Measurements from ENCODE around the gene LDLRAD4.
A peak's percentile ranks its signal among the peaks of the same experiment; 100 is the strongest.

Gene LDLRAD4

DNA sequence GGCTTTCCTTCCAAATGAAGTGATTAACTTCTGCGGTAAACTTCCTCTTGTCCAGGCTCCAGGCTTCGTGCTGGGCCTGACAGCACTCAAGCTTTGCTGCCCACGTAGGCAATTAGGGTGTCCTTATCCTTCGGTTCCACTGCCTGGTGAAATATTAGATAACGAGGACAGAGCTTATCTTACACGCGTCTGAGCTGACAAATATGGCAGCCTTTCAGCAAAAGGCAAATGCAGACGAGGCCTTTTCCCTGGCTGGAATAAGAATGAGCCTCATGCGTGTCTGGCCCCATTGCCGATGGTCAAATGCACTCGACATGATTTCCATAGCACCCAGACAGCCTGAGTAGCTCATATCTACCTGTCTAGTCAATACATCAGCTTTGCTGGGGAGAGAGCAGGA lies 366.3 kb downstream of the LDLRAD4 start:
- H3F3A ChIP-seq (ENCODE audit: insufficient read depth): peaks cover 4% of the 10 kb centered on the region
- H3K4me3 ChIP-seq (ENCODE audit: insufficient read depth, low read length, poor library complexity, severe bottlenecking): no peak overlapping the region
- H3K9ac ChIP-seq (ENCODE audit: low read length): no peak overlapping the region
- H3K9me2 ChIP-seq (replicated peaks; ENCODE audit: insufficient read depth, low read length): no peaks in the 10 kb centered on the region
- H3K27ac ChIP-seq (ENCODE audit: low read depth, low read length): no peak overlapping the region
- no peaks in the 10 kb centered on the region for H4K20me1 ChIP-seq (ENCODE audit: low read depth, low read length)
- H2AFZ ChIP-seq (ENCODE audit: low read depth, low read length, severe bottlenecking): no peak overlapping the region
- no peaks in the 10 kb centered on the region for H3K9me3 ChIP-seq (ENCODE audit: insufficient read depth, low read length)
- H3K36me3 ChIP-seq (ENCODE audit: low read length): no peaks in the 10 kb centered on the region
- no peaks in the 10 kb centered on the region for H3K79me2 ChIP-seq (ENCODE audit: insufficient read depth, low read length)
- no peaks in the 10 kb centered on the region for H3K27me3 ChIP-seq (ENCODE audit: low read length)
- TF ChIP-seq EZH2phosphoT487 (conservative IDR thresholded peaks at IDR 0.05; ENCODE audit: low read length): no peak
- TF ChIP-seq, protein P1, sequence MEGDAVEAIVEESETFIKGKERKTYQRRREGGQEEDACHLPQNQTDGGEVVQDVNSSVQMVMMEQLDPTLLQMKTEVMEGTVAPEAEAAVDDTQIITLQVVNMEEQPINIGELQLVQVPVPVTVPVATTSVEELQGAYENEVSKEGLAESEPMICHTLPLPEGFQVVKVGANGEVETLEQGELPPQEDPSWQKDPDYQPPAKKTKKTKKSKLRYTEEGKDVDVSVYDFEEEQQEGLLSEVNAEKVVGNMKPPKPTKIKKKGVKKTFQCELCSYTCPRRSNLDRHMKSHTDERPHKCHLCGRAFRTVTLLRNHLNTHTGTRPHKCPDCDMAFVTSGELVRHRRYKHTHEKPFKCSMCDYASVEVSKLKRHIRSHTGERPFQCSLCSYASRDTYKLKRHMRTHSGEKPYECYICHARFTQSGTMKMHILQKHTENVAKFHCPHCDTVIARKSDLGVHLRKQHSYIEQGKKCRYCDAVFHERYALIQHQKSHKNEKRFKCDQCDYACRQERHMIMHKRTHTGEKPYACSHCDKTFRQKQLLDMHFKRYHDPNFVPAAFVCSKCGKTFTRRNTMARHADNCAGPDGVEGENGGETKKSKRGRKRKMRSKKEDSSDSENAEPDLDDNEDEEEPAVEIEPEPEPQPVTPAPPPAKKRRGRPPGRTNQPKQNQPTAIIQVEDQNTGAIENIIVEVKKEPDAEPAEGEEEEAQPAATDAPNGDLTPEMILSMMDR (IDR thresholded peaks at IDR 0.05; ENCODE audit: insufficient read depth, low read length, poor library complexity, severe bottlenecking): no peak
- no peak overlapping the region for H3K4me2 ChIP-seq (ENCODE audit: low read depth, low read length, poor library complexity, severe bottlenecking)

GRCh38 chr18:13585379-13586153 lies 367.0 kb downstream of the LDLRAD4 start:
- Histone ChIP-seq H3K27ac (ENCODE audit: low read depth, low read length) (peak overlapping the region; percentile 28; the same call in 1 of the 2 replicates), H3K4me3 (ENCODE audit: insufficient read depth, low read length, poor library complexity, severe bottlenecking) (no peak overlapping the region), H3K9me3 (ENCODE audit: insufficient read depth, low read length) (no peaks in the 10 kb centered on the region), H3F3A (ENCODE audit: insufficient read depth) (peaks cover 4% of the 10 kb centered on the region), H3K79me2 (ENCODE audit: insufficient read depth, low read length) (no peaks in the 10 kb centered on the region), H3K9ac (ENCODE audit: low read length) (no peak overlapping the region), H4K20me1 (ENCODE audit: low read depth, low read length) (no peaks in the 10 kb centered on the region), H3K9me2 (replicated peaks; ENCODE audit: insufficient read depth, low read length) (no peaks in the 10 kb centered on the region), H3K4me2 (ENCODE audit: low read depth, low read length, poor library complexity, severe bottlenecking) (peak overlapping the region; percentile 2), H2AFZ (ENCODE audit: low read depth, low read length, severe bottlenecking) (no peak overlapping the region), H3K36me3 (ENCODE audit: low read length) (no peaks in the 10 kb centered on the region), H3K27me3 (ENCODE audit: low read length) (no peaks in the 10 kb centered on the region)
- TF ChIP-seq EZH2phosphoT487 (conservative IDR thresholded peaks at IDR 0.05; ENCODE audit: low read length): no peak
- TF ChIP-seq, protein P1 (IDR thresholded peaks at IDR 0.05; ENCODE audit: insufficient read depth, low read length, poor library complexity, severe bottlenecking): no peak

GRCh38 chr18:13587001-13587400 lies 368.4 kb downstream of the LDLRAD4 start:
- Histone ChIP-seq H3K27ac (ENCODE audit: low read depth, low read length) (no peak overlapping the region), H4K20me1 (ENCODE audit: low read depth, low read length) (no peaks in the 10 kb centered on the region), H3K9me3 (ENCODE audit: insufficient read depth, low read length) (no peaks in the 10 kb centered on the region), H3K4me2 (ENCODE audit: low read depth, low read length, poor library complexity, severe bottlenecking) (no peak overlapping the region), H3K79me2 (ENCODE audit: insufficient read depth, low read length) (no peaks in the 10 kb centered on the region), H3K4me3 (ENCODE audit: insufficient read depth, low read length, poor library complexity, severe bottlenecking) (no peak overlapping the region), H3K9me2 (replicated peaks; ENCODE audit: insufficient read depth, low read length) (no peaks in the 10 kb centered on the region), H3K27me3 (ENCODE audit: low read length) (no peaks in the 10 kb centered on the region), H2AFZ (ENCODE audit: low read depth, low read length, severe bottlenecking) (no peak overlapping the region), H3K9ac (ENCODE audit: low read length) (no peak overlapping the region), H3K36me3 (ENCODE audit: low read length) (no peaks in the 10 kb centered on the region), H3F3A (ENCODE audit: insufficient read depth) (peaks cover 4% of the 10 kb centered on the region)
- no peak for TF ChIP-seq EZH2phosphoT487 (conservative IDR thresholded peaks at IDR 0.05; ENCODE audit: low read length)
- TF ChIP-seq, protein P1 (IDR thresholded peaks at IDR 0.05; ENCODE audit: insufficient read depth, low read length, poor library complexity, severe bottlenecking): no peak

Measured in SU-DHL-6 (cell line).